Coronary artery (tissue), 2 donors: ENCODE results near the gene TGFB1I1.

Experiments
- DNase-seq: peaks from one replicate; pipeline ENCODE4 v3.0.0-alpha.2; 2017; ENCODE audit warnings: low spot score
- H3K27ac ChIP-seq, 2 donors: fragments of 200-600 bp; sonication (generic); one replicate each; pipeline ENCODE4 v1.5.1; 2016 to 2019
- H3K4me3 ChIP-seq: fragments of 200-600 bp; sonication (generic); 2 replicates; pipeline ENCODE4 v1.5.1; 2016; ENCODE audit warnings: mild to moderate bottlenecking, moderate library complexity
- TF ChIP-seq, protein P1 (sequence below): fragments of 200-600 bp; sonication (generic); IDR thresholded peaks from one replicate; pipeline ENCODE4 v1.5.1; 2019; ENCODE audit warnings: antibody characterized with exemption

Gene TGFB1I1

GRCh38 chr16:31489616-31490584, 17.9 kb downstream of the TGFB1I1 start:
- no peak overlapping the region for H3K4me3 ChIP-seq
- no peak overlapping the region for H3K27ac ChIP-seq
- TF ChIP-seq, protein P1, sequence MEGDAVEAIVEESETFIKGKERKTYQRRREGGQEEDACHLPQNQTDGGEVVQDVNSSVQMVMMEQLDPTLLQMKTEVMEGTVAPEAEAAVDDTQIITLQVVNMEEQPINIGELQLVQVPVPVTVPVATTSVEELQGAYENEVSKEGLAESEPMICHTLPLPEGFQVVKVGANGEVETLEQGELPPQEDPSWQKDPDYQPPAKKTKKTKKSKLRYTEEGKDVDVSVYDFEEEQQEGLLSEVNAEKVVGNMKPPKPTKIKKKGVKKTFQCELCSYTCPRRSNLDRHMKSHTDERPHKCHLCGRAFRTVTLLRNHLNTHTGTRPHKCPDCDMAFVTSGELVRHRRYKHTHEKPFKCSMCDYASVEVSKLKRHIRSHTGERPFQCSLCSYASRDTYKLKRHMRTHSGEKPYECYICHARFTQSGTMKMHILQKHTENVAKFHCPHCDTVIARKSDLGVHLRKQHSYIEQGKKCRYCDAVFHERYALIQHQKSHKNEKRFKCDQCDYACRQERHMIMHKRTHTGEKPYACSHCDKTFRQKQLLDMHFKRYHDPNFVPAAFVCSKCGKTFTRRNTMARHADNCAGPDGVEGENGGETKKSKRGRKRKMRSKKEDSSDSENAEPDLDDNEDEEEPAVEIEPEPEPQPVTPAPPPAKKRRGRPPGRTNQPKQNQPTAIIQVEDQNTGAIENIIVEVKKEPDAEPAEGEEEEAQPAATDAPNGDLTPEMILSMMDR, result no peak
- no peak for DNase-seq

- no peak overlapping the region for H3K4me3 ChIP-seq
- no peak overlapping the region for H3K27ac ChIP-seq
- no peak for DNase-seq
- TF ChIP-seq, protein P1, result no peak
Measured at GRCh38 chr16:31491778-31492418, 19.9 kb downstream of the TGFB1I1 start.

- H3K27ac ChIP-seq, result no peak overlapping the region
- DNase-seq, result no peak
- no peak overlapping the region for H3K4me3 ChIP-seq
- TF ChIP-seq, protein P1, result no peak
Measured at GRCh38 chr16:31493506-31494125, 21.7 kb downstream of the TGFB1I1 start.

DNA sequence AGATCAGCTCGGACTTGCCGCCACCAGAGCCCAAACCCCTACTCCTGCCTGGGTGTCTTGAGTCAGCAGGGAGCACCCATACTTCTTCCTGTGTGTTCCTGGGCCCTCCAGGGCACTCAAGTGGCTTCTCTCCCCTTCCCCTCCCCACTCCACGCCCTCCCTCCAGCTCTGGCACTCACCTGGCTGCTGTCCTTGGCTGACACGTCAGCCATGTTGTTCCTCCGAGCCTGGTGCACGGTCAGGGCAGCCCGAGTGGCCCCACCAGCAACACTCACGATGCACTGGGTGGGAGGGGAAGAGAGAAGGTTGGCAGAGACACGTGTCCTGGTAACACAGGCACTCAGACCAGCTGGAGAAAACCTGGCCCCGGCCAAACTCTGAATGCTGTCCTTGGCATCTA, 24.7 kb downstream of the TGFB1I1 start:
- DNase-seq, result no peak
- H3K4me3 ChIP-seq, result no peak overlapping the region
- no peak overlapping the region for H3K27ac ChIP-seq
- TF ChIP-seq, protein P1, result no peak

DNA sequence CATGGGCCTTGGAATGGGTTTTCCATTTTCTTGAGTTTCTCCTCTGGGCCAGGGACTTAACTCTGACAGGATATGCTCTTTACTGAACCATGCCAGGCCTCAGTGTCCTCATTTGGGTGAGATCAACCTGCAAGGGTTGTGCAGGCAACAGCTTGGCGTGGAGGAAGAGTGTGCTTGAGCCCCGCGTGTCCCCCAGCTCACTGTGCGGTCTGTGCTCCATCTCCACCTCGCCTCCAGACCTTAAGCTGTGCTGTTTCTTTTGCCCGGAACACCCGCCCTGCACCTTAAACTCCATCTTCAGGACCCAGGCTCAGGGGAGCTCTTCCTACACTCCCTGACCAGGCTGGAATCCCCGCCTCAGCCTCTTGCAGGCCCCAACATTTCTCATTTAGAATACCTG, 26.5 kb downstream of the TGFB1I1 start:
- no peak for DNase-seq
- TF ChIP-seq, protein P1, result no peak
- H3K27ac ChIP-seq, result no peak overlapping the region
- no peak overlapping the region for H3K4me3 ChIP-seq

GRCh38 chr16:31499928-31500327, 28.0 kb downstream of the TGFB1I1 start:
- Histone ChIP-seq H3K4me3 (no peak overlapping the region), H3K27ac (no peak overlapping the region)
- TF ChIP-seq, protein P1, result no peak
- no peak for DNase-seq
